GM04504 (cell line): Measurements from ENCODE around the gene CCDC71L.

Experiments used
- DNase-seq: peaks from one replicate; pipeline ENCODE4 v3.0.0-alpha.2; 2012; ENCODE audit warnings: low read depth

The CCDC71L gene

GRCh38 chr7:106659166-106659962, 1.6 kb downstream of the CCDC71L start:
- DNase-seq, result no peak

GRCh38 chr7:106658316-106659165, 2.4 kb downstream of the CCDC71L start:
- DNase-seq, result no peak

GRCh38 chr7:106657085-106657991, 3.6 kb downstream of the CCDC71L start:
- no peak for DNase-seq

- DNase-seq, result no peak
These were observed 5.1 kb downstream of the CCDC71L start for GRCh38 chr7:106655703-106656498.

GRCh38 chr7:106653488-106653887, 7.5 kb downstream of the CCDC71L start:
- DNase-seq, result no peak

GRCh38 chr7:106652909-106653308, 8.0 kb downstream of the CCDC71L start:
- DNase-seq, result no peak

- DNase-seq, result no peak
These were observed 8.9 kb downstream of the CCDC71L start for GRCh38 chr7:106652092-106652491.

GRCh38 chr7:106646256-106646655, 14.7 kb downstream of the CCDC71L start:
- DNase-seq, result no peak

- no peak for DNase-seq
These were observed 16.0 kb downstream of the CCDC71L start for GRCh38 chr7:106644999-106645398.

GRCh38 chr7:106643216-106644000, 17.6 kb downstream of the CCDC71L start:
- no peak for DNase-seq

GRCh38 chr7:106641416-106641815, 19.5 kb downstream of the CCDC71L start:
- no peak for DNase-seq

GRCh38 chr7:106640368-106641141, 20.4 kb downstream of the CCDC71L start:
- no peak for DNase-seq

- DNase-seq, result no peak
These were observed 21.3 kb downstream of the CCDC71L start for GRCh38 chr7:106639476-106640334.

GRCh38 chr7:106635411-106635810, 25.5 kb downstream of the CCDC71L start:
- no peak for DNase-seq

- no peak for DNase-seq
These were observed 26.0 kb downstream of the CCDC71L start for GRCh38 chr7:106634958-106635357.

GRCh38 chr7:106630648-106631047, 30.3 kb downstream of the CCDC71L start:
- no peak for DNase-seq

GRCh38 chr7:106629516-106629915, 31.4 kb downstream of the CCDC71L start:
- no peak for DNase-seq

GRCh38 chr7:106626376-106627164, 34.4 kb downstream of the CCDC71L start:
- DNase-seq, result no peak
